PC-3 (cell line): ENCODE data around the gene MRGPRX2. TPM values are rescaled to one million over a fixed set of nuclear protein-coding genes. Genes with fewer than 3 reads are reported as not detected.

ENCODE experiments used
- ATAC-seq: fragments of 200-7000 bp; cut with Tn5 transposase; 2 replicates; pipeline ENCODE4 v1.9.1; 2020; ENCODE audit warnings: mild to moderate bottlenecking, moderate library complexity
- BruUV-seq: library from RNA; stranded (reverse); fragments of 400-500 nt; replicated peaks from 2 replicates; lab custom pipeline; 2021; lab: Mats Ljungman, UMichigan
- CTCF ChIA-PET: fragments of 300-600 bp; sonication (Branson Sonifier 250); formaldehyde crosslinking; loops from one replicate; lab custom pipeline; 2022; ENCODE audit warnings: antibody characterized with exemption; lab: Charles Lee
- POLR2A ChIA-PET: fragments of 300-600 bp; sonication (Branson Sonifier 250); formaldehyde crosslinking; loops from one replicate; lab custom pipeline; 2022; ENCODE audit warnings: antibody characterized with exemption; ENCODE audit not compliant: unreplicated experiment; lab: Charles Lee
- DNase-seq: peaks from one replicate; pipeline ENCODE4 v3.0.0-alpha.2; 2015
- H2AFZ ChIP-seq: fragments of 300-600 bp; sonication (generic); 2 replicates; pipeline ENCODE4 v1.6.0; 2016; ENCODE audit warnings: antibody characterized with exemption, low read length
- H3F3A ChIP-seq: fragments of 300-600 bp; sonication (generic); one replicate; pipeline ENCODE4 v1.6.0; 2017; ENCODE audit warnings: antibody characterized with exemption, low read length, control low read depth, mild to moderate bottlenecking; ENCODE audit not compliant: unreplicated experiment
- H3K27ac ChIP-seq: fragments of 300-600 bp; sonication (generic); 2 replicates; pipeline ENCODE4 v1.5.1; 2016; ENCODE audit warnings: mild to moderate bottlenecking, low read length
- H3K27me3 ChIP-seq: fragments of 300-600 bp; sonication (generic); 2 replicates; pipeline ENCODE4 v1.6.1; 2016; ENCODE audit warnings: low read length, mixed read lengths
- H3K36me3 ChIP-seq: fragments of 300-600 bp; sonication (generic); 2 replicates; pipeline ENCODE4 v1.6.1; 2016; ENCODE audit warnings: low read depth, mixed run types, low read length, mixed read lengths
- H3K4me1 ChIP-seq: fragments of 300-600 bp; sonication (generic); 2 replicates; pipeline ENCODE4 v1.5.1; 2016; ENCODE audit warnings: low read length; ENCODE audit not compliant: insufficient read depth
- H3K4me2 ChIP-seq: fragments of 300-600 bp; sonication (generic); 2 replicates; pipeline ENCODE4 v1.6.0; 2016; ENCODE audit warnings: low read length
- H3K4me3 ChIP-seq: fragments of 300-600 bp; sonication (generic); 2 replicates; pipeline ENCODE4 v1.5.1; 2016; ENCODE audit warnings: mild to moderate bottlenecking, low read length, mixed read lengths
- H3K79me2 ChIP-seq: fragments of 300-600 bp; sonication (generic); 2 replicates; pipeline ENCODE4 v1.6.1; 2017; ENCODE audit warnings: low read length, mixed read lengths
- H3K9ac ChIP-seq: fragments of 300-600 bp; sonication (generic); 2 replicates; pipeline ENCODE4 v1.6.0; 2016; ENCODE audit warnings: mild to moderate bottlenecking, low read length
- H3K9me2 ChIP-seq: fragments of 300-600 bp; sonication (generic); replicated peaks from 2 replicates; pipeline ENCODE4 v1.6.1; 2016; ENCODE audit warnings: mixed run types, low read length, mixed read lengths
- H3K9me3 ChIP-seq: fragments of 300-600 bp; sonication (generic); 2 replicates; pipeline ENCODE4 v1.6.1; 2016; ENCODE audit warnings: low read length, mixed read lengths
- H4K20me1 ChIP-seq: fragments of 300-600 bp; sonication (generic); 2 replicates; pipeline ENCODE4 v1.6.1; 2016; ENCODE audit warnings: low read length, mixed read lengths
- CTCF ChIP-seq: fragments of 300-600 bp; sonication (generic); conservative IDR thresholded peaks from 2 replicates; pipeline ENCODE4 v1.5.1; 2017; ENCODE audit warnings: antibody characterized with exemption, low read depth, mild to moderate bottlenecking, low read length
- EZH2 ChIP-seq: fragments of 300-600 bp; sonication (generic); IDR thresholded peaks from one replicate; pipeline ENCODE4 v1.6.1; 2017; ENCODE audit warnings: antibody characterized with exemption, mild to moderate bottlenecking, low read length; ENCODE audit not compliant: unreplicated experiment
- EZH2phosphoT487 ChIP-seq: fragments of 300-600 bp; sonication (generic); IDR thresholded peaks from 2 replicates; pipeline ENCODE4 v1.6.1; 2018; ENCODE audit warnings: mild to moderate bottlenecking, antibody characterized with exemption, low read length, borderline replicate concordance
- intact Hi-C: fragments of 100-400 bp; cut with micrococcal nuclease; formaldehyde crosslinking; loops from 2 replicates; pipeline ENCODE4 v1.9.0; 2023
- total RNA-seq: library from RNA; depleted of rRNA; stranded (reverse); fragments of >200 nt; gene quantifications from 2 replicates; pipeline ENCODE4 v1.2.3, GENCODE V29; 2014

Gene MRGPRX2
- total RNA-seq, 1 experiment from 2014 or later = not detected

GRCh38 chr11:19020831-19021230, 39.7 kb downstream of the MRGPRX2 start:
- CTCF ChIA-PET = no interaction called here

DNA sequence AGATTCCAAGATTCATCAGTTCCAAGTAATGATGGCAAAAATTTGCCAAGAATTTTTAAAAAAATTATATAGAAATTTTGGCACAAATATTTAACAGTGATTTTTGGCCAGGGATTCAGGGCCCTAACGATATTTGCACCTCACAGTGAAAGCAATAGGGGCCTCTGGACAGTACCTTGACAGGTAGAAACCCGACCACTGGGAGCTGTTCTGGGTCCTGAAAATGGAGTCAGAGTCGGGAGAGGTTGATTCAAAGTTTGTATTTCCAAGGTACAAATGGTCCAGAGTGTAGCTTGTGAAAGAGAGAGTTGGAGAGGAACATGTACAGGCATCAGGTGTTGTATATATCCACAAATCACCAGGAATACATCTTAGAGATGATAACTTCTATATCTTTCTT, 41.6 kb downstream of the MRGPRX2 start:
- H2AFZ ChIP-seq = no peak overlapping the region
- intact Hi-C loops = no loop called here
- H3K9me3 ChIP-seq = no peaks in the 10 kb centered on the region
- H3K4me2 ChIP-seq = no peak overlapping the region
- ChIA-PET POLR2A (no interaction called here), CTCF (no interaction called here)
- ATAC-seq (no peak), DNase-seq (peak; percentile 59)
- H3K4me1 ChIP-seq = peaks cover 3% of the 10 kb centered on the region
- no peaks in the 10 kb centered on the region for H4K20me1 ChIP-seq
- no peak overlapping the region for H3K27ac ChIP-seq
- no peak for TF ChIP-seq EZH2phosphoT487
- TF ChIP-seq CTCF = no peak
- no peak for TF ChIP-seq EZH2
- no TSS peak for BruUV-seq
- no peak overlapping the region for H3K9ac ChIP-seq
- no peaks in the 10 kb centered on the region for H3K79me2 ChIP-seq
- no peaks in the 10 kb centered on the region for H3K36me3 ChIP-seq
- H3K9me2 ChIP-seq = no peaks in the 10 kb centered on the region
- H3K4me3 ChIP-seq = no peak overlapping the region
- H3F3A ChIP-seq = no peaks in the 10 kb centered on the region
- no peaks in the 10 kb centered on the region for H3K27me3 ChIP-seq

More at GRCh38 chr11:19020831-19021230, 39.7 kb downstream of the MRGPRX2 start:
- no peaks in the 10 kb centered on the region for H4K20me1 ChIP-seq
- H3K79me2 ChIP-seq = no peaks in the 10 kb centered on the region
- ATAC-seq (no peak), DNase-seq (no peak)
- no peaks in the 10 kb centered on the region for H3K4me1 ChIP-seq
- no peak overlapping the region for H2AFZ ChIP-seq
- no peak overlapping the region for H3K27ac ChIP-seq
- no peak overlapping the region for H3K4me2 ChIP-seq
- TF ChIP-seq EZH2phosphoT487 (no peak), CTCF (no peak), EZH2 (no peak)
- H3K9me3 ChIP-seq = no peaks in the 10 kb centered on the region
- H3K9ac ChIP-seq = no peak overlapping the region
- no peaks in the 10 kb centered on the region for H3K27me3 ChIP-seq
- no peak overlapping the region for H3K4me3 ChIP-seq
- H3K36me3 ChIP-seq = no peaks in the 10 kb centered on the region
- intact Hi-C loops = no loop called here
- POLR2A ChIA-PET = no interaction called here
- H3K9me2 ChIP-seq = no peaks in the 10 kb centered on the region
- H3F3A ChIP-seq = no peaks in the 10 kb centered on the region
- no TSS peak for BruUV-seq

GRCh38 chr11:19013181-19013857, 47.2 kb downstream of the MRGPRX2 start:
- CTCF ChIA-PET = no interaction called here

More at GRCh38 chr11:19013181-19013857, 47.2 kb downstream of the MRGPRX2 start:
- no peaks in the 10 kb centered on the region for H3K79me2 ChIP-seq
- H2AFZ ChIP-seq = peak overlapping the region; percentile 63
- H3K36me3 ChIP-seq = no peaks in the 10 kb centered on the region
- H3K9me2 ChIP-seq = no peaks in the 10 kb centered on the region; the same call in 1 of the 2 replicates
- peak; percentile 44 for DNase-seq
- H3K27ac ChIP-seq = peak overlapping the region; percentile 90
- H4K20me1 ChIP-seq = no peaks in the 10 kb centered on the region
- ATAC-seq = peak; percentile 51
- peaks cover 16% of the 10 kb centered on the region for H3K4me1 ChIP-seq
- H3K4me3 ChIP-seq = no peak overlapping the region
- no TSS peak for BruUV-seq
- H3K27me3 ChIP-seq = no peaks in the 10 kb centered on the region
- POLR2A ChIA-PET = interaction anchor here (0.6 kb wide), 1 partner anchor 137 kb away, joined by 4 read pairs; no protein-coding TSS in a partner anchor
- intact Hi-C loops = no loop called here
- H3F3A ChIP-seq = no peaks in the 10 kb centered on the region
- H3K9ac ChIP-seq = peak overlapping the region; percentile 44; the same call in 1 of the 2 replicates
- peak overlapping the region; percentile 51 for H3K4me2 ChIP-seq
- no peaks in the 10 kb centered on the region for H3K9me3 ChIP-seq
- peak; percentile 51; the same call in 1 of the 2 replicates for TF ChIP-seq CTCF
- TF ChIP-seq EZH2 = no peak
